Endothelial cell of umbilical vein (primary cell): ENCODE data around the gene SLC19A1.
"Not testable (repeated sequence)": the region's sequence is repeated elsewhere in the genome, so short reads cannot be mapped to it uniquely, and the experiment has no call there.

Source experiments
- POLR2A ChIP-seq: IDR thresholded peaks from 2 replicates; pipeline ENCODE4 v1.6.1; 2012; ENCODE audit warnings: low read depth, mild to moderate bottlenecking, control low read depth, low read length
- TF ChIP-seq, protein P1 (sequence below), 2 donors: IDR thresholded peaks; 1 replicate in 1 of 2; 2 replicates in 1 of 2; pipeline ENCODE4 v1.5.1; 2011; ENCODE audit warnings: low read length in 2 of 2, mild to moderate bottlenecking in 2 of 2, moderate library complexity in 2 of 2, control low read depth in 1 of 2, inconsistent platforms in 1 of 2, low read depth in 1 of 2; ENCODE audit not compliant: insufficient read depth in 1 of 2; ENCODE audit errors: extremely low read depth in 1 of 2

DNA sequence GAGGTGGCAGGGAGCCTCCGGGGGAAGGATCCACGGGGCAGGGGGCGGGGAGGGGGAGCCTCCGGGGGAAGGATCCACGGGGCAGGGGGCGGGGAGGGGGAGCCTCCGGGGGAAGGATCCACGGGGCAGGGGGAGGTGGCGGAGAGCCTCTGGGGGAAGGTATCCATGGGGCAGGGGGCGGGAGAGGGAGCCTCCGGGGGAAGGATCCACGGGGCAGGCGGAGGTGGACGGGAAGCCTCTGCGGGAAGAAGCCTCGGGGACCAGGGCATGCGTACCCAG, 11.2 kb downstream of the SLC19A1 start:
- TF ChIP-seq, protein P1, sequence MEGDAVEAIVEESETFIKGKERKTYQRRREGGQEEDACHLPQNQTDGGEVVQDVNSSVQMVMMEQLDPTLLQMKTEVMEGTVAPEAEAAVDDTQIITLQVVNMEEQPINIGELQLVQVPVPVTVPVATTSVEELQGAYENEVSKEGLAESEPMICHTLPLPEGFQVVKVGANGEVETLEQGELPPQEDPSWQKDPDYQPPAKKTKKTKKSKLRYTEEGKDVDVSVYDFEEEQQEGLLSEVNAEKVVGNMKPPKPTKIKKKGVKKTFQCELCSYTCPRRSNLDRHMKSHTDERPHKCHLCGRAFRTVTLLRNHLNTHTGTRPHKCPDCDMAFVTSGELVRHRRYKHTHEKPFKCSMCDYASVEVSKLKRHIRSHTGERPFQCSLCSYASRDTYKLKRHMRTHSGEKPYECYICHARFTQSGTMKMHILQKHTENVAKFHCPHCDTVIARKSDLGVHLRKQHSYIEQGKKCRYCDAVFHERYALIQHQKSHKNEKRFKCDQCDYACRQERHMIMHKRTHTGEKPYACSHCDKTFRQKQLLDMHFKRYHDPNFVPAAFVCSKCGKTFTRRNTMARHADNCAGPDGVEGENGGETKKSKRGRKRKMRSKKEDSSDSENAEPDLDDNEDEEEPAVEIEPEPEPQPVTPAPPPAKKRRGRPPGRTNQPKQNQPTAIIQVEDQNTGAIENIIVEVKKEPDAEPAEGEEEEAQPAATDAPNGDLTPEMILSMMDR (IDR thresholded peaks at IDR 0.05; ENCODE audit: extremely low read depth in 1 of 2, insufficient read depth in 1 of 2, low read depth in 1 of 2, low read length in 2 of 2), result not testable (repeated sequence)
- TF ChIP-seq POLR2A, result not testable (repeated sequence)
